Spleen (tissue), 11 donors: Measurements from ENCODE around the gene ELAVL2. TPM values are rescaled to one million over a fixed set of nuclear protein-coding genes. Genes with fewer than 3 reads are reported as not detected.
A peak's percentile ranks its signal among the peaks of the same experiment; 100 is the strongest.

Experiments used
- DNase-seq: peaks from one replicate; pipeline ENCODE4 v3.0.0-alpha.2; 2020
- H3K27ac ChIP-seq, 8 donors: fragments of 200-600 bp; sonication (generic) in 7 of 8; 1 replicate in 4 of 8; 2 replicates in 4 of 8; pipeline versions ENCODE4 v1.5.0 to v1.8.0; 2016 to 2021; ENCODE audit warnings: inconsistent platforms in 4 of 8, mild to moderate bottlenecking in 4 of 8, moderate library complexity in 1 of 8
- H3K27me3 ChIP-seq, 7 donors: fragments of 200-600 bp; sonication (generic) in 6 of 7; replicated peaks in 1 of 7; 1 replicate in 4 of 7; 2 replicates in 3 of 7; pipeline versions ENCODE4 v1.5.0 to v1.8.0; 2016 to 2021; ENCODE audit warnings: inconsistent platforms in 3 of 7, mild to moderate bottlenecking in 1 of 7
- H3K36me3 ChIP-seq, 6 donors: fragments of 200-600 bp; sonication (generic) in 5 of 6; 1 replicate in 4 of 6; 2 replicates in 2 of 6; pipeline versions ENCODE4 v1.5.0 to v1.8.0; 2016 to 2021; ENCODE audit warnings: inconsistent platforms in 2 of 6
- H3K4me1 ChIP-seq, 6 donors: fragments of 200-600 bp; sonication (generic) in 5 of 6; 1 replicate in 3 of 6; 2 replicates in 3 of 6; pipeline versions ENCODE4 v1.5.0 to v1.8.0; 2016 to 2021; ENCODE audit warnings: inconsistent platforms in 3 of 6
- H3K4me3 ChIP-seq, 8 donors: fragments of 200-600 bp; sonication (generic) in 7 of 8; 1 replicate in 4 of 8; 2 replicates in 4 of 8; pipeline versions ENCODE4 v1.5.0 to v1.8.0; 2016 to 2021; ENCODE audit warnings: inconsistent platforms in 4 of 8, mild to moderate bottlenecking in 4 of 8, moderate library complexity in 2 of 8
- H3K9me3 ChIP-seq, 8 donors: fragments of 200-600 bp; sonication (generic) in 7 of 8; 1 replicate in 4 of 8; 2 replicates in 4 of 8; pipeline versions ENCODE4 v1.5.0 to v1.8.0; 2016 to 2021; ENCODE audit warnings: inconsistent platforms in 4 of 8
- POLR2A ChIP-seq, 3 donors: fragments of 450-650 bp; IDR thresholded peaks; one replicate each; pipeline ENCODE4 v1.5.1; 2017; ENCODE audit warnings: antibody characterized with exemption in 3 of 3, mild to moderate bottlenecking in 1 of 3
- POLR2AphosphoS5 ChIP-seq, 3 donors: sonication (generic); formaldehyde crosslinking; IDR thresholded peaks; one replicate each; pipeline ENCODE4 v1.5.1; 2017; ENCODE audit warnings: antibody characterized with exemption in 3 of 3
- WGBS, 5 donors: extraction: QIAGEN DNeasy Blood & Tissue Kit in 3 of 5; methylation state at CpG; one replicate each; pipeline versions ENCODE4 v1.1.5 to v1.1.7; 2013 to 2018; 5-methylcytosine and 5-hydroxymethylcytosine counted together
- intact Hi-C: fragments of 100-400 bp; cut with DNase I; formaldehyde crosslinking; loops from one replicate; pipeline ENCODE4 v1.15.0; 2023; ENCODE audit warnings: low total_unique reads
- polyA plus RNA-seq, 3 donors: library from polyadenylated mRNA; stranded (reverse); fragments of 200-250 nt; gene quantifications; one replicate each; pipeline ENCODE4 v1.2.1, GENCODE V29; 2013
- total RNA-seq, 7 donors: library from RNA; depleted of rRNA in 3 of 7; stranded (reverse); fragments of >200 nt in 3 of 7; fragmentation: NEBNext Ultra II Directional in 4 of 7; extraction: Animal tissue kit (Norgen Biotek cat#: 25700) in 4 of 7; gene quantifications; one replicate each; pipeline versions ENCODE4 v1.1.0 to v1.2.1, GENCODE V29; 2016 to 2021
- TF ChIP-seq, protein P1 (sequence below), 11 experiments: fragments of 200-600 bp in 7 of 11; fragments of 450-650 bp in 4 of 11; sonication (generic) in 4 of 11; IDR thresholded peaks in 8 of 11; conservative IDR thresholded peaks in 3 of 11; 1 replicate in 7 of 11; 2 replicates in 4 of 11; pipeline versions ENCODE4 v1.4.0 to v1.8.0; 2016 to 2021; ENCODE audit warnings: antibody characterized with exemption in 11 of 11, inconsistent platforms in 4 of 11, mild to moderate bottlenecking in 1 of 11
- donor health status: healthy with polysubstance abuse.
- donor health status: DM: no; HTN: no; CAD: no; lungs with moderate emphysema.
- donor health status: DM: no; HTN: no; CAD: no.
- donor health status: Bipolar disorder and iron deficiency.
- donor health status: healthy.
- donor health status: DM: no; HTN: no; CAD: no.
- donor health status: DM: yes; HTN: yes; CAD: no.

Gene ELAVL2
- total and polyA plus RNA-seq, 10 donors: 0.02 to 0.12 (median 0.03) TPM; not detected in 7

DNA sequence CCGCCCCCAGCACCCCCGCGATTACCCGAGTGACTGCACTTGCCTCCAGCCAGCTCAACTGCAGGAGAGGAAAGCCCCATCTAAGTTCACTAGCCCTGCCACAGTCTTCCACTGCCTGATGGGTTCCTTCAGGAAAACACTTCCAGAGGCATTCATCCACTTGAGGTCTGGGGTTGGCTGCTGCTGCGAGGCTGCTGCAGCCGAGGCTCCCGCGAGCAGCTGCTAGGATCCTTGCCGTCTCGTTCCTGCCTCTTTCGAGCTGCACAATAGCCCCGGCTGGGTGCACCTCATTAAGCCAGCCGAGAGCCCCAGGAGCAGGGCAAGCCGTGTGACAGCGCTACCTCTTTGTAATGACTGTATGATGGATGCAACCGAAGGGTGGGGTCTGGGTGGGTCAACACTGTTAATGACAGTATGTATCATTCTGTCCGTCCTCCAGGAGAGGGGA lies 24.2 kb upstream of the ELAVL2 start:
- Histone ChIP-seq H3K27me3 (peaks cover 0 to 47% (median 12%) of the 10 kb centered on the region in 7 donors), H3K36me3 (no peaks in the 10 kb centered on the region), H3K4me3 (peak overlapping the region in 2 of 8 donors; percentile 26 to 56), H3K9me3 (peaks cover 0 to 15% (median 0%) of the 10 kb centered on the region in 8 donors), H3K27ac (no peak overlapping the region), H3K4me1 (peaks cover 0 to 7% (median 0%) of the 10 kb centered on the region in 6 donors)
- intact Hi-C loops: no loop called here
- TF ChIP-seq POLR2AphosphoS5 (IDR thresholded peaks at IDR 0.05) (no peak), POLR2A (IDR thresholded peaks at IDR 0.05) (no peak)
- TF ChIP-seq, protein P1, sequence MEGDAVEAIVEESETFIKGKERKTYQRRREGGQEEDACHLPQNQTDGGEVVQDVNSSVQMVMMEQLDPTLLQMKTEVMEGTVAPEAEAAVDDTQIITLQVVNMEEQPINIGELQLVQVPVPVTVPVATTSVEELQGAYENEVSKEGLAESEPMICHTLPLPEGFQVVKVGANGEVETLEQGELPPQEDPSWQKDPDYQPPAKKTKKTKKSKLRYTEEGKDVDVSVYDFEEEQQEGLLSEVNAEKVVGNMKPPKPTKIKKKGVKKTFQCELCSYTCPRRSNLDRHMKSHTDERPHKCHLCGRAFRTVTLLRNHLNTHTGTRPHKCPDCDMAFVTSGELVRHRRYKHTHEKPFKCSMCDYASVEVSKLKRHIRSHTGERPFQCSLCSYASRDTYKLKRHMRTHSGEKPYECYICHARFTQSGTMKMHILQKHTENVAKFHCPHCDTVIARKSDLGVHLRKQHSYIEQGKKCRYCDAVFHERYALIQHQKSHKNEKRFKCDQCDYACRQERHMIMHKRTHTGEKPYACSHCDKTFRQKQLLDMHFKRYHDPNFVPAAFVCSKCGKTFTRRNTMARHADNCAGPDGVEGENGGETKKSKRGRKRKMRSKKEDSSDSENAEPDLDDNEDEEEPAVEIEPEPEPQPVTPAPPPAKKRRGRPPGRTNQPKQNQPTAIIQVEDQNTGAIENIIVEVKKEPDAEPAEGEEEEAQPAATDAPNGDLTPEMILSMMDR (IDR thresholded peaks at IDR 0.05 in 8 of 11, conservative IDR thresholded peaks at IDR 0.05 in 3 of 11): no peak
- DNase-seq: no peak
- WGBS, 5 donors: 3 to 5% (median 3%) methylated on average over 16 to 17 of the region's 17 CpGs

DNA sequence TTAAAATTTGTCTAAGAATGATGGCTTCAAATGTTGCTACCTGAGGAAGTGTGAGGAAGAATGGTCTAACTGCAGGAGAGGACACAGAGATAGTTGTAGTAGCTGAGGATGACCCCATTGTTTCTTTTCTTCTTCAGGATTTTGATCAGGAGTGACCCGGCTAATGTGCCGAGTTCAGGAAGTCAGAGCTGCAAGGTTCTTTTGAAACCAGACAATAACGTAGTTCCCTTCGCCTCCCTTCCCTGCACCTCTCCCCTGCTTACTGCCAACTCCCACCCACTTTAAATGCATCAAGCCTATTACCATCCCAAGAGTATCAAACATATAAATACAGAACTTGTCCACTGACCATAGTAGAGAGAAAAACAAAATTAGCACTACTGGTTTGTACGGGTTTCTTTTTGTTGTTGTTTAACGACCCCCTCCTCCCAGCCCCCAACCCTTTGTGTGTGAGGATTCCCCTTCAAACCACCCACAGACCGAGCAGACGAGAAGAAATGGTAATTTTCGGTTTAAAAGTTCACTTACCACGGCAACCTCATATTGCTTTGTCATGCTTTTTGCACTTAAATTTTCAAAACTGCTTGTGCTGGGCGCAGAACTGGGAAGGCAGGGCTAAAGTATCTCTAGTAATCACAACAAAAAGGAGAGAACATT lies 23.5 kb upstream of the ELAVL2 start:
- no peak overlapping the region for H3K4me3 ChIP-seq
- H3K27me3 ChIP-seq: peaks cover 0 to 47% (median 12%) of the 10 kb centered on the region in 7 donors

DNA sequence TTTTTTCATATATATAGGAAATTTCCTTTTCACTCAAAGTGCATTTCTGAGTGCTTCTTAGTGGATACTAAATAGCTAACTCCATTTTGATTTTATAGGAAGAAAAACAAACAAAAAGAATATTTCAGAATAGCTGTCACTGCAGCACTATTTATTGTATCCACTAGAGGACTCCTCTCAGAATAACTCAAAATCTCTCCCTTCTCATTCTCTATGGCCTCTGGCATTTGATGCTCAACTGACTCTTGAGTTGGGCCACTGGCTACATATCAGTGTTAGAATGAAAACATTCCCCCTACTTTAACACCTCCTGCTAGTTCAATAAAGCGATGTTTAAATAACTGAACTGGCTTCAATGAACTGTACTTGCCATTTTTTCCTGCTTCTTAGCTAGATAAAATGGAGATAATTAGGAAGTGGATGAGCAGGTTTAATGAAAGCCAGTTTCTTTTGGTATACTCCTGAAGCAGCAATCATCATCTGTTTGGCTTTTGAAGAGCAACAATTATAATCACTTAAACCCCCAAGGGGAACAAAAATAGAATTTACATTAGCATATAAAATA lies 16.6 kb upstream of the ELAVL2 start:
- H3K27me3 ChIP-seq: no peaks in the 10 kb centered on the region
- no peak overlapping the region for H3K4me3 ChIP-seq
- no peaks in the 10 kb centered on the region for H3K4me1 ChIP-seq
- 80 to 88% (median 81%) methylated on average over 1 of the region's 1 CpG for WGBS, 5 donors
- TF ChIP-seq POLR2AphosphoS5 (IDR thresholded peaks at IDR 0.05): no peak
- no peak for TF ChIP-seq POLR2A (IDR thresholded peaks at IDR 0.05)
- TF ChIP-seq, protein P1 (IDR thresholded peaks at IDR 0.05 in 8 of 11, conservative IDR thresholded peaks at IDR 0.05 in 3 of 11): no peak
- no peak overlapping the region for H3K27ac ChIP-seq
- intact Hi-C loops: no loop called here
- no peaks in the 10 kb centered on the region for H3K9me3 ChIP-seq
- DNase-seq: no peak
- H3K36me3 ChIP-seq: no peaks in the 10 kb centered on the region

More for the DNA sequence above, 23.5 kb upstream of the ELAVL2 start:
- Histone ChIP-seq H3K36me3 (no peaks in the 10 kb centered on the region), H3K9me3 (peaks cover 0 to 15% (median 0%) of the 10 kb centered on the region in 8 donors), H3K4me1 (peaks cover 0 to 7% (median 0%) of the 10 kb centered on the region in 6 donors), H3K27ac (no peak overlapping the region)
- 7 to 11% (median 8%) methylated on average over 11 of the region's 11 CpGs for WGBS, 5 donors
- TF ChIP-seq POLR2AphosphoS5 (IDR thresholded peaks at IDR 0.05) (no peak), POLR2A (IDR thresholded peaks at IDR 0.05) (no peak)
- TF ChIP-seq, protein P1 (IDR thresholded peaks at IDR 0.05 in 8 of 11, conservative IDR thresholded peaks at IDR 0.05 in 3 of 11): no peak
- DNase-seq: no peak
- intact Hi-C loops: no loop called here

DNA sequence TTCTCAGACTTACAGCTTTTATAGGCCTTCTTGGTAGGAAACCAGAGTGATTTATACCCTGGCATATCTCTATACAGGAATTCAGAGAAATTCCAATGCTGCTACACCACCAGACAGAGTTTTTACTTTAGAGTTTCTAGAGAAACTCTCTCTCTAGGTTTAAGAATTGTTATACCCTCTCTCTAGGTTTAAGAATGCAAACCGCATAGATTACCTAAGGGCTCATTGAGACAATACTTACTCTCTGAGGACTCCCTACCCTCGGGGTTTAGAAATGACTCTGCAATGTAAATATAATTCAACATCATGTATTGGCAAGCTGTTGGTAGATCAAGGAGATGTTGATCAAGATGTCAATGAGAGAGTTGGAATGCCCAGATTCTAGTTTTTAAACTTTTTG lies 15.3 kb upstream of the ELAVL2 start:
- DNase-seq: no peak
- TF ChIP-seq, protein P1 (IDR thresholded peaks at IDR 0.05 in 8 of 11, conservative IDR thresholded peaks at IDR 0.05 in 3 of 11): no peak
- TF ChIP-seq POLR2AphosphoS5 (IDR thresholded peaks at IDR 0.05): no peak
- TF ChIP-seq POLR2A (IDR thresholded peaks at IDR 0.05): no peak
- H3K4me3 ChIP-seq: no peak overlapping the region
- WGBS, 5 donors: 74 to 86% (median 83%) methylated on average over 2 of the region's 2 CpGs
- H3K4me1 ChIP-seq: no peaks in the 10 kb centered on the region
- H3K27ac ChIP-seq: no peak overlapping the region
- no peaks in the 10 kb centered on the region for H3K9me3 ChIP-seq
- no peaks in the 10 kb centered on the region for H3K27me3 ChIP-seq
- intact Hi-C loops: no loop called here
- H3K36me3 ChIP-seq: no peaks in the 10 kb centered on the region
